K562 (cell line): Measurements from ENCODE around the gene MYO16. TPM values are rescaled to one million over a fixed set of nuclear protein-coding genes. Genes with fewer than 3 reads are reported as not detected.

Experiments
- ATAC-seq: fragments of 200-7000 bp; cut with Tn5 transposase; 3 replicates; pipeline ENCODE4 v1.9.1; 2020; ENCODE audit warnings: moderate library complexity
- BruUV-seq: library from RNA; stranded (reverse); fragments of 400-500 nt; replicated peaks from 2 replicates; lab custom pipeline; 2021; lab: Mats Ljungman, UMichigan
- CTCF ChIA-PET: fragments of 300-600 bp; formaldehyde crosslinking; extraction: SDS; loops from one replicate; lab custom pipeline; 2021; ENCODE audit warnings: low intra/inter-chr PET ratio; lab: Yijun Ruan, JAX
- POLR2A ChIA-PET: fragments of 300-600, 350-650 bp; sonication (Branson Sonifier 250); formaldehyde crosslinking; extraction: SDS; loops from one replicate; lab custom pipeline; 2021; ENCODE audit warnings: antibody characterized with exemption, inconsistent platforms; lab: Yijun Ruan, JAX
- DNase-seq, 4 experiments: peaks; one replicate each; pipeline versions ENCODE4 v3.0.0 to v3.0.0-alpha.2; 2011 to 2018; ENCODE audit warnings: low spot score in 3 of 4, mixed read lengths in 3 of 4; ENCODE audit errors: extremely low read depth in 1 of 4
- FAIRE-seq: peaks from 2 replicates; lab custom pipeline; 2011; peaks lifted over from hg19 to GRCh38; lab: Jason Lieb, UNC
- H2AFZ ChIP-seq: 2 replicates; pipeline ENCODE4 v1.6.0; 2011; ENCODE audit warnings: low read depth, low read length, control low read depth, inconsistent platforms
- H3K27ac ChIP-seq: fragments of 200-600 bp; 3 replicates; pipeline ENCODE4 v1.8.0; 2011; ENCODE audit warnings: low read depth, mild to moderate bottlenecking, control low read depth, inconsistent platforms, low read length, moderate library complexity, mixed read lengths; ENCODE audit errors: extremely low read depth
- H3K27me3 ChIP-seq, 2 experiments: fragments of 300-600 bp in 1 of 2; 2 replicates in 1 of 2; 3 replicates in 1 of 2; pipeline versions ENCODE4 v1.6.0 to v1.8.0; 2011; ENCODE audit warnings: inconsistent platforms in 2 of 2, low read length in 2 of 2, mild to moderate bottlenecking in 1 of 2, mixed read lengths in 1 of 2, moderate library complexity in 1 of 2; ENCODE audit not compliant: control insufficient read depth in 2 of 2, insufficient read depth in 2 of 2
- H3K36me3 ChIP-seq: fragments of 300-600 bp; 3 replicates; pipeline ENCODE4 v1.8.0; 2011; ENCODE audit warnings: mild to moderate bottlenecking, low read length, inconsistent platforms; ENCODE audit not compliant: control insufficient read depth, insufficient read depth
- H3K4me1 ChIP-seq, 2 experiments: fragments of 200-600 bp in 1 of 2; replicated peaks in 1 of 2; 2 replicates in 1 of 2; 3 replicates in 1 of 2; pipeline versions ENCODE4 v1.5.1 to v1.8.0; 2011; ENCODE audit warnings: inconsistent platforms in 2 of 2, low read length in 2 of 2, mild to moderate bottlenecking in 1 of 2, mixed read lengths in 1 of 2, moderate library complexity in 1 of 2; ENCODE audit not compliant: control insufficient read depth in 2 of 2, insufficient read depth in 2 of 2
- H3K4me2 ChIP-seq: 2 replicates; pipeline ENCODE4 v1.6.1; 2011; ENCODE audit warnings: low read length, control low read depth, inconsistent platforms, mixed read lengths; ENCODE audit not compliant: insufficient read depth
- H3K4me3 ChIP-seq: fragments of 200-600 bp; sonication (generic), shearing (Covaris generic); 2 replicates; pipeline ENCODE4 v1.5.1; 2016; ENCODE audit warnings: control low read depth, inconsistent platforms
- H3K79me2 ChIP-seq: fragments of 200-600 bp; 3 replicates; pipeline ENCODE4 v1.8.0; 2011; ENCODE audit warnings: low read length, inconsistent platforms; ENCODE audit not compliant: control insufficient read depth, insufficient read depth
- H3K9ac ChIP-seq, 2 experiments: 2 replicates each; pipeline versions ENCODE4 v1.6.0 to v1.6.1; 2011; ENCODE audit warnings: low read depth in 2 of 2, low read length in 2 of 2, control low read depth in 1 of 2, inconsistent platforms in 1 of 2, mild to moderate bottlenecking in 1 of 2, mixed read lengths in 1 of 2; ENCODE audit not compliant: insufficient read depth in 1 of 2
- H3K9me1 ChIP-seq: one replicate; pipeline ENCODE4 v1.6.0; 2011; ENCODE audit warnings: inconsistent platforms, mild to moderate bottlenecking, low read length, moderate library complexity; ENCODE audit not compliant: control insufficient read depth, insufficient read depth
- H3K9me3 ChIP-seq: replicated peaks from 2 replicates; pipeline ENCODE4 v1.5.1; 2011; ENCODE audit warnings: low read depth, low read length, inconsistent platforms; ENCODE audit not compliant: control insufficient read depth, insufficient read depth
- H4K20me1 ChIP-seq: replicated peaks from 2 replicates; pipeline ENCODE4 v1.6.1; 2011; ENCODE audit warnings: low read length, inconsistent platforms, mixed read lengths; ENCODE audit not compliant: control insufficient read depth, insufficient read depth
- BHLHE40 ChIP-seq: IDR thresholded peaks from 2 replicates; pipeline ENCODE4 v1.6.1; 2011; ENCODE audit warnings: low read length, improper control_type of control experiment
- JUN ChIP-seq, 2 experiments: sonication (generic) in 1 of 2; formaldehyde crosslinking in 1 of 2; IDR thresholded peaks; 2 replicates each; pipeline versions ENCODE4 v1.6.1 to v1.8.0; 2012 to 2022; ENCODE audit warnings: borderline replicate concordance in 2 of 2, mild to moderate bottlenecking in 2 of 2, improper control_type of control experiment in 1 of 2, low read depth in 1 of 2, low read length in 1 of 2, missing genetic modification reagents in 1 of 2
- MBD2 ChIP-seq: sonication (generic); IDR thresholded peaks from 2 replicates; pipeline ENCODE4 v1.6.1; 2016; ENCODE audit warnings: low read depth, borderline replicate concordance
- PHB ChIP-seq: fragments of 250-450 bp; sonication (Bioruptor Pico); IDR thresholded peaks from 2 replicates; pipeline ENCODE4 v1.5.0; 2021
- SMARCE1 ChIP-seq: fragments of 450-650 bp; IDR thresholded peaks from 2 replicates; pipeline ENCODE4 v1.7.1; 2016; ENCODE audit warnings: mild to moderate bottlenecking
- YBX1 ChIP-seq: fragments of 450-650 bp; IDR thresholded peaks from 2 replicates; pipeline ENCODE4 v1.7.1; 2016; ENCODE audit warnings: mild to moderate bottlenecking
- ZNF23 ChIP-seq: fragments of 250-450 bp; sonication (Bioruptor Pico); IDR thresholded peaks from 2 replicates; pipeline ENCODE4 v1.4.0; 2020; ENCODE audit warnings: mild to moderate bottlenecking
- WGBS: fragments of 100-300 bp; shearing (Covaris generic); methylation state at CpG from one replicate; pipeline ENCODE4 v1.1.6; 2016; ENCODE audit warnings: low coverage, mixed read lengths; ENCODE audit not compliant: insufficient coverage; ENCODE audit errors: missing lambda C conversion rate; 5-methylcytosine and 5-hydroxymethylcytosine counted together
- in situ Hi-C: fragments of 300-500 bp; cut with MboI; formaldehyde crosslinking; loops from 4 replicates; pipeline ENCODE4 v1.15.0; 2018; ENCODE audit warnings: inconsistent platforms, mixed read lengths
- intact Hi-C: fragments of 100-400 bp; cut with micrococcal nuclease; formaldehyde crosslinking; loops from 2 replicates; pipeline ENCODE4 v1.14.2; 2022
- polyA plus RNA-seq, 8 experiments: library from polyadenylated mRNA; depleted of rRNA in 4 of 8; stranded (reverse) in 5 of 8; unstranded in 3 of 8; fragments of >200 nt; fragmentation: Nextera tagmentation in 2 of 8; fragmentation: Illumina TruSeq in 1 of 8; extraction: Ambion mirVana in 2 of 8; extraction: Trizol in 1 of 8; gene quantifications; 2 replicates each; pipeline versions ENCODE4 v1.2.1 to v1.2.3, GENCODE V29; 2011 to 2014; ENCODE audit warnings: inconsistent platforms in 1 of 8, missing spikeins in 1 of 8
- total RNA-seq, 7 experiments: library from RNA; depleted of rRNA in 6 of 7; stranded (reverse); fragments of >200 nt in 6 of 7; fragmentation: Illumina TruSeq in 2 of 7; extraction: Trizol in 2 of 7; gene quantifications; 2 replicates each; pipeline versions ENCODE4 v1.2.1 to v1.2.3, GENCODE V29; 2011 to 2021; ENCODE audit warnings: low replicate concordance in 1 of 7

MYO16 gene
- total and polyA plus RNA-seq, 9 of the 15 experiments (the other 6 are each of a cell fraction or from before 2014, with no cell fraction given), result 4.3 to 45.7 (median 12.1) TPM

DNA sequence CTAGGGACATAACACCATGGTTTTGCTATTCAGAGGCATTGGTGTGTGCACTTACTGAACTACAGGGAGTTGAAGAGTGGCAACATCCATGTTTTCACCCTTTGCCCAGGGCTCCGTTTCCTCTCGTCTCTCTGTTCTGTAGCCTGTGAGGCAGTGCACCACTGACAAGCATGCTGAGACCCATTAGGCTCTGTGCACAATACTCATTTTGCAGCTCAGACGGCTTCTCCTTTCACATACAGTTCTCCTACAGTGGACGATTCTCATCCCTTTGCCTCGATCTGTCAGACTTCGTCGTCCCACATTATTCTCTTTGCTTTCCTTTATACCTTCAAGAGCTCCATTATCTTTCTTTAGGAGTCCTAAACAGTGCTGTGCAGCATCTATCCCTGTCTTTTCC is 403.7 kb downstream of the MYO16 start (continued):
- no peak for TF ChIP-seq MBD2
- TF ChIP-seq YBX1, result no peak
- TF ChIP-seq PHB (CRISPR knock-in tag), result no peak
- TF ChIP-seq, all 486 proteins: peak for 0

DNA sequence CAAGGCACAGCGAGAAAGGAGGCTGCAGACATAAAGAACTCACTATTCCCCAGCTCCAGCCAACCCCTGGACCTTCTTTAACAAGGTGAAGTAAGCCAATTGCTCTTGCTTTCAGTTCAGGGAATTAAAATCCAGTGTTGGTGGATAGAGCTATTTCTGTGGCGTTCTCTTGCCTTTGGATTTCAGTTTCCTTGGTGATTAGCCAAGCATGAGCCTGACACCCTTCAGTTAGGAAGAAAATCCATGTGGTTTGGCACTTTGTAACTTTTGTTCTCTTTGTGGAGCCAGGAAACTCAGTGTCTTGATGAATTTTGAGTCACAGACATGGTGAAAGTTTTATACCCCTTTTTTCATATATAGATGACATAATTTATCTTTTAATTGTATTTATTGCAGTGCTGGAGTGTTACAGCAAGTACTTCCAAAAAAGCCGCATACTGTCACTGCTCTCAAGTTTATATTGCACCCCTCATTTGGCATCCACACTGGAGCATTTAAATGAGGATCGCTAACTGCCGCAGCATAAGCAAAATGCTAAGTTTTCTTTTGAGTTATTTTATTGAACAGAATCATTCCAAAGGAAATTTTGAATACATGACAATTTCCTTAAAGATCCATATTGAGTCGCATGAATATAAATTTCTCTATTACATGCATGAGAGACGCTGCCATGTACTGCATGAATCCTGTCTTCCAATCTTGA is 406.8 kb downstream of the MYO16 start:
- H3K36me3 ChIP-seq, result no peaks in the 10 kb centered on the region
- no peak for DNase-seq
- CTCF ChIA-PET, result no interaction called here
- intact Hi-C loops (no loop called here), in situ Hi-C loops (no loop called here)
- H3K9me3 ChIP-seq, result no peaks in the 10 kb centered on the region
- no peak overlapping the region for H3K4me3 ChIP-seq
- no peak for ATAC-seq
- no peaks in the 10 kb centered on the region for H3K9me1 ChIP-seq
- no peak overlapping the region for H3K9ac ChIP-seq
- H3K27ac ChIP-seq, result no peak overlapping the region
- 40% methylated on average over 7 of the region's 7 CpGs for WGBS
- no peak for TF ChIP-seq BHLHE40
- TF ChIP-seq SMARCE1, result no peak
- no peak for TF ChIP-seq ZNF23
- no peak for TF ChIP-seq JUN (IDR thresholded peaks at IDR 0.05; ENCODE audit: borderline replicate concordance, low read depth, low read length)
- TF ChIP-seq JUN (CRISPR knock-in tag; IDR thresholded peaks at IDR 0.05; ENCODE audit: borderline replicate concordance), result no peak
- no peaks in the 10 kb centered on the region for H3K4me1 ChIP-seq
- no peak for FAIRE-seq
- H2AFZ ChIP-seq, result no peak overlapping the region
- POLR2A ChIA-PET, result no interaction called here
- H3K27me3 ChIP-seq, result no peaks in the 10 kb centered on the region
- no peaks in the 10 kb centered on the region for H3K79me2 ChIP-seq
- H3K4me2 ChIP-seq, result no peak overlapping the region
- no peaks in the 10 kb centered on the region for H4K20me1 ChIP-seq
- BruUV-seq, result no TSS peak
